HG03469 (cell line): ENCODE data around the gene CTDNEP1.

Experiments
- ATAC-seq: cut with Tn5 transposase; IDR thresholded peaks from one replicate; pipeline ENCODE4 v1.9.1; 2021; ENCODE audit warnings: mild to moderate bottlenecking, moderate library complexity, moderate number of reproducible peaks; ENCODE audit not compliant: unreplicated experiment

Gene CTDNEP1

DNA sequence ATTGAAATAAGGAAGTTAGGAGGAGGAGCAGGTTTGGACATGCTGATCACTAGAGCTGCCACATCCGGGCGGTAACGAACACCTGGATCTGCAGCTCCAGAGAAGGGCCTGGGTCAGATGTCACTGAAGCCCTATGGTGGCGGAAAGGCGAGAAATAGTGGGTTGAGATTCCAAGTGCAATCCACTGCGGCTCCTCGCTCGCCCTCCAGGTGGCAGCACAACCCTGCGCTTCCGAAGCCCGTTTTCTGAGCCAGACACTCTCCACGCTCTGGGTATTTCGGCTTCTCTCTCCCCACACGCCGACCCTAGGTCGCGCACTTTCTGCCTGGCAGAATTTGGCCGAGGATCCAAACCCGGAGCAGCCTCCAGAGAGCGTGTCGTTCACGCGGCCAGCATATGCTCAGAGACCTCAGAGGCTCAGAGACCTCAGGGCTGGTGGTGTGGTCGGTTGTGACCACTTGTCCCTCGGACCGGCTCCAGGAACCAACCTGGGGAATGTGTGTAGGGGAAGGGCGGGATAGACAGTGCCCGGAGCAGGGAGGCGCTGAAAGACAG lies 29.1 kb upstream of the CTDNEP1 start:
- no peak for ATAC-seq

- no peak for ATAC-seq
These were observed 27.9 kb upstream of the CTDNEP1 start for GRCh38 chr17:7279448-7279847.

- no peak for ATAC-seq
These were observed 15.2 kb upstream of the CTDNEP1 start for GRCh38 chr17:7266784-7267183.

DNA sequence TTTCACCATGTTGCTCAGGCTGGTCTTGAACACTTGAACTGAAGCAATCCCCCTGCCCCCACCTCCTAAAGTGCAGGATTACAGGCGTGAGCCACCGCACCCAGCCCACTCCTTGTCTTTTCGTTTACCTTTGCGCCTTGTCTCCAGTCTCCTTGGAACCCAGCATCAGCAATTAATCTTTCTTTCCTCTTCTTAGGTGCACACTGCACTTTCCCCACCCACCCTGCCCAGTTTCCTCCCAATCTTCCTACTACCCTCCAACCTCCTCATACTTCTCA lies 12.2 kb upstream of the CTDNEP1 start:
- ATAC-seq: no peak

- no peak for ATAC-seq
These were observed 11.6 kb upstream of the CTDNEP1 start for GRCh38 chr17:7262935-7263800.

DNA sequence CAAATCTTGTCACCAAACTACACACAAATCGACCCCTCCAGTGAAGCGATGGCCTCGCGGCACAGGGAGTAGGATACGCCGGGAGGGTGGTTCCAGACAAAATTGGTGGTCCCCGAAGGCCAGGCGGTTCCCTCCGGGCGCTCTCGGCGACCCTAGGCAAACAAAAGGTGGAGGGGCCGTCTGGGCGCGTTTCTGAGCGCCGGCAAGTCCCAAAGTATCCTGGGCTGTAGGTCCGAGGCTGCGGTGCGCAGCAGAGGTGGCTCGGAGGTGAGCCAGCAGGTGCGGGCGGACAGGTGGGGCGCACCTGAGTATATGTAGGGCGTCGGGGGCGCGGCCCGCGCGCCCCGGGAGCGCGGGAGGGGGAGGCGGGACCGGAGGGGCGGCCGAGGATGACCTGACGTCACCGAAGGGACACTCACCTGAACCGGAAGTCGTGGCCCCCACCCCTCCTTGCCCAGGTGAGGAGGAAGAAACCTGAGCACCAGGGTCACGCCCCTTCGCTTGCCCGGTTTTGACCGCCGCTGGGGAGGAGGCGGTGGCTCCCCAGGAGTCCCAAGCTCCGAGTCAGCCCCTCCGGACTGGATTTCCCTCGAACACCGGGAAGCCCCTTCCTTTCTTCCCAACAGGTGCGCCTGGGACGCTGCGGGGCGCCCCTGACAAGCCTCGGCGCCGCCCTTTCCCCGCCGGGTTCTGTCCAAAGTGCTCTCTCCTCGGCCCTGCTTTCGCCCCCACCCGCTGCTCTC lies 10.8 kb upstream of the CTDNEP1 start, which contains the start of gene CLDN7:
CLDN7 (minus strand) TSS at position 287 of the 743 bp plus-strand sequence. CDS start 435 bp downstream, outside the sequence.
- ATAC-seq: no peak

- no peak for ATAC-seq
These were observed 10.1 kb upstream of the CTDNEP1 start for GRCh38 chr17:7261379-7262191.

GRCh38 chr17:7260651-7261378 lies 9.3 kb upstream of the CTDNEP1 start:
- no peak for ATAC-seq

DNA sequence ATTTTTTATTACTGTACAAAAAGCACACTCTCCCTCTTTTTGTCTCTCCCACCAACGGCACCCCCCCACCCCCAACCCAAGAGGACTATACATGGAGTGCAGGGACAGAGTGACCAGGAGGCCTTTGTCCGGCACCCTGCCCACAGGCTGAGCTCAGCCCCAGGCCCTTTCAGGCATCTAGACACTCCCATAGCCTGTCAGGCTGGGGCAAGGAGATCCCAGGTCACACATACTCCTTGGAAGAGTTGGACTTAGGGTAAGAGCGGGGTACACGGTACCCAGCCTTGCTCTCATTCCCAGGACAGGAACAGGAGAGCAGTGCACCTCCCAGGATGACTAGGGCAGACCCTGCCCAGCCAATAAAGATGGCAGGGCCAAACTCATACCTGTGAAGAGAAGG lies 8.6 kb upstream of the CTDNEP1 start:
- ATAC-seq: no peak

- no peak for ATAC-seq
These were observed 8.0 kb upstream of the CTDNEP1 start for GRCh38 chr17:7259555-7259889.

GRCh38 chr17:7258731-7259554 lies 7.4 kb upstream of the CTDNEP1 start:
- no peak for ATAC-seq

- no peak for ATAC-seq
These were observed 5.4 kb upstream of the CTDNEP1 start for GRCh38 chr17:7256766-7257456.

DNA sequence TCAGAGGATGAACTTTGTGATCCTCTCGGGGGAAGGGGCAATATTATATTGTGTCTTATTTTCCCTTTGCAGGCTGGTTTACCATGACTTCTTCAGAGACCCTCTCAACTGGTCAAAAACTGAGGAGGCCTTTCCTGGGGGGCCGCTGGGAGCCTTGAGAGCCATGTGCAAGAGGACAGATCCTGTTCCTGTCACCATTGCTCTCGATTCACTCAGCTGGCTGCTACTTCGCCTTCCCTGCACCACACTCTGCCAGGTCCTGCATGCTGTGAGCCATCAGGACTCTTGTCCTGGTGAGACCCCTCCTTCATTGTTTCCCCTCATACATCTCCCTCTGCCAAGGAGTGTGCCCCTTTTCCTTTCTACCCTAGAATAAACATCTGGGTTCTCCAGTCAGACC lies 3.0 kb upstream of the CTDNEP1 start:
- ATAC-seq: no peak

DNA sequence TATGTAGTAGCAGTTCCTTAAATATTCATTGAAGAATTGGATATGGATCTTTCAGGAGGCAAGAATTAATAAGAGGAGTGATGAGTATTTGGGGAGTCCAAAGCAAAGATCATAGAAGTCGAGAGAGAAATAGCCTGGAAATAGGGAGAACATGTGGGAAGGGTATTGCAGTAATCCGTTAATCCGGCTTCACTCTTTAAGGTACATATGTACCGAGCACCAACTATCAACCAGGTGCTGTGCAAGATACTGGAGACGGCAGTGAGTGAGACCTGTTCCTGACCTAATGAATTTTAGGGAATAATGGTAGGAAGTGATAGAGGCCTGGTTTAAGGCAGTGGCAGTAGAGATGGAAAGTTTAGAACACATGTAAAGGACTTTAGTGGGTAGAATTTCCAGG lies 1.5 kb upstream of the CTDNEP1 start:
- ATAC-seq: no peak

- ATAC-seq: peak; percentile 35
These were observed 876 bp upstream of the CTDNEP1 start, which contains the start of gene ELP5 for GRCh38 chr17:7252176-7253043. Gene ELP5 (plus strand): TSS chr17:7252215. CDS start chr17:7252551, 336 bp downstream.

DNA sequence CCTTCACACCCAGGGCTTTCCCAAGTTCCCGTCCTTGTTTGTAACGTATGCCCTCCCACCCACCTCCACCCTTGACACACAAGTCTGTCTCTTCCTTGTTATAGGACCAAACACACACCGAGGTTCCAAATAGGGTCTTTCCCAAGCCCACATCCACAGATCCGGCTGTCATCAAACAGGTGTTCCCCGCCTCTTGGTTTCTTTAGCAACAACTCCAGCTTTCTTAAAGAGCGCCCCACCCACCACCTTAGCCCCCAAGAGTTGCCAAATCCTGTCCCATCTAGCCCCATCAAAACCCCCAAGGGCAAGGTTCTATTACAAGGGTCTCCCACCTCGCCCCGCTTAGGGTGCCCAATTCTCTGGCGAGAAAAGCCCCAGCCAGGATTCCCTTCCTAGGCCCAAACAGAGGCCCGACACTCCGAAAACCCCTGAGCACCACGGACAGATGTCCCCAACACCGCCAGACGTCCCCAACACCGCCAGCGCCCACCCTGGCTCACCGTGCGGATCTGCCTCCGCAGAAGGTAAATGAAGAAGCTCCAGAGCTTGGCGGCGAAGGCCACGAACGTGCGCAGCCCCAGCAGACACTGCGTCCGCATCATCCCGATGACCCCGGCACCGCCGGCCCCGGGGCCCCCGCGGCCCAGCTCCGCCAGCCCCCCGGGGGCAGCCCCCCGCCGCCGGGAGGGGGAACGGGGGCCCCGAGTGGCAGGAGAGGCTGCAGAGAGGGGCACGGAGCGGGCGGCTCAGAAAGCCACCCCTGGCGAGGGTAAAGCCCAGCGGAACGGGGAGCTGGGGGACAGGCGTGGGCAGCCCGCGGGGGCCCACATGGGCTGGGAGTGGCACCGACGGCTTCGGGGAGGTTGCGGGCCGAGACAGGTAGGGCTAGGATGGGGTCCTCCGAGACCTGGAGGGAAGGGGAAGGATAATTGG lies 573 bp downstream of the CTDNEP1 start:
- no peak for ATAC-seq

DNA sequence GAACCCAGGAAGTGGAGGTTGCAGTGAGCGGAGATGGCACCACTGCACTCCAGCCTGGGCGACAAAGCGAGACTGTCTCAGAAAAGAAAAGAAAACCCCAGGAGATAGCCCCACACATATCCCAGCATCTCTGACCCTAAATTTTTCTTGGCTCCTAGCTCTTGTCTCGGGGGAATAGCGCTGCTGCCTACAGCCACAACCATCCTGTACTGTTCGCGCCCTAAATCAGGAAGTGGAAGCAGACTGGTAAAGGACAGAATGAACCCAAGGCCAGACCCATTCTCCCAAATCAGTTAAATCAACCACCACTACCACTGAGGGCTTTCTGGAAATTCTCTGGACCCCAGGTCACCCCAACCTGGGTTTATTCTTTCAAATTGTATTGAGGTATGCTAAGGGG lies 1.7 kb downstream of the CTDNEP1 start:
- no peak for ATAC-seq
